Measurements from ENCODE around the gene NAE1. TPM values are rescaled to one million over a fixed set of nuclear protein-coding genes. Genes with fewer than 3 reads are reported as not detected.

The NAE1 gene
- total RNA-seq, 1 experiment from 2014 or later = 82.3 TPM

DNA sequence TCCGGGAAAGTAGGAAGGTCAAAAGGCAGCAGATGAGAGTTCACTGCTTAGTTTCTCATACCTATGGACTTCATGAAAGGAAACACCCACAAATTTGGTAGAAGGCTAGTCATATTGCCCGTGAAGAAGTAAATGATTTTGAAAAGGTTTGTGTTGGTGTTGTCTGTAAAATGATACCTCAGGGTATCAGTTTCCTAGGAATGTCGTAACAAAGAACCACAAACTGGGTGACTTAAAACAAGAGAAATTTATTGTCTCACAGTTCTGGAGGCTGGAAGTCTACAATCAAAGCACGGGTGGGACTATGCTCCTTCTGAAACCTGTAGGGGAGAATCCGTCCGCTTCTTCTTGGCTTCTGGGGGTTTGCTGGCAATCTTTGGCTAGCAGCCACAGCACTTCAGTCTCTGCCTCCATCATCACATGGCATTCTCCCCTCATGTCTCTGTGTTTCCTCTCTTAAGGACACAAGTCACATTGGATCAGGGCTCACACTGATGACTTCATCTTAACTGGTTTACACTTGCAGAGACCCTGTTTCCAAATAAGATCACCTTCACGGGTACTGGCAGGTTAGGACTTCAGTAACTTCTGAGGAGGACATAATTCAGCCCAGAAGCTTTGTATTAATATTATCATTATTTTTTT, 2.0 kb upstream of the NAE1 start:
- Histone ChIP-seq H3K9me2 (replicated peaks; ENCODE audit: low read length) (no peaks in the 10 kb centered on the region), H3K4me3 (ENCODE audit: low read length) (no peak overlapping the region), H3K9ac (ENCODE audit: low read length) (no peak overlapping the region), H3K79me2 (ENCODE audit: low read length) (peaks cover 27% of the 10 kb centered on the region), H2AFZ (ENCODE audit: low read length) (peak overlapping the region; percentile 51), H3K36me3 (ENCODE audit: low read depth, low read length) (no peaks in the 10 kb centered on the region), H4K20me1 (ENCODE audit: low read length) (no peaks in the 10 kb centered on the region), H3F3A (ENCODE audit: low read length, unreplicated experiment) (no peaks in the 10 kb centered on the region), H3K9me3 (ENCODE audit: low read length) (no peaks in the 10 kb centered on the region), H3K27me3 (ENCODE audit: low read length) (no peaks in the 10 kb centered on the region), H3K4me1 (ENCODE audit: insufficient read depth, low read length) (peaks cover 15% of the 10 kb centered on the region), H3K4me2 (ENCODE audit: low read length) (peak overlapping the region; percentile 38; the same call in 1 of the 2 replicates), H3K27ac (ENCODE audit: low read length) (no peak overlapping the region)
- ATAC-seq = no peak
- CTCF ChIA-PET = no interaction called here
- BruUV-seq (replicated peaks) = no TSS peak
- POLR2A ChIA-PET (ENCODE audit: unreplicated experiment) = no interaction called here
- intact Hi-C loops (cut with micrococcal nuclease) = no loop called here
- peak; percentile 29 for DNase-seq
- no peak for TF ChIP-seq EZH2phosphoT487 (IDR thresholded peaks at IDR 0.05; ENCODE audit: borderline replicate concordance, low read length)
- TF ChIP-seq EZH2 (IDR thresholded peaks at IDR 0.05; ENCODE audit: low read length, unreplicated experiment) = no peak
- TF ChIP-seq, protein P1, sequence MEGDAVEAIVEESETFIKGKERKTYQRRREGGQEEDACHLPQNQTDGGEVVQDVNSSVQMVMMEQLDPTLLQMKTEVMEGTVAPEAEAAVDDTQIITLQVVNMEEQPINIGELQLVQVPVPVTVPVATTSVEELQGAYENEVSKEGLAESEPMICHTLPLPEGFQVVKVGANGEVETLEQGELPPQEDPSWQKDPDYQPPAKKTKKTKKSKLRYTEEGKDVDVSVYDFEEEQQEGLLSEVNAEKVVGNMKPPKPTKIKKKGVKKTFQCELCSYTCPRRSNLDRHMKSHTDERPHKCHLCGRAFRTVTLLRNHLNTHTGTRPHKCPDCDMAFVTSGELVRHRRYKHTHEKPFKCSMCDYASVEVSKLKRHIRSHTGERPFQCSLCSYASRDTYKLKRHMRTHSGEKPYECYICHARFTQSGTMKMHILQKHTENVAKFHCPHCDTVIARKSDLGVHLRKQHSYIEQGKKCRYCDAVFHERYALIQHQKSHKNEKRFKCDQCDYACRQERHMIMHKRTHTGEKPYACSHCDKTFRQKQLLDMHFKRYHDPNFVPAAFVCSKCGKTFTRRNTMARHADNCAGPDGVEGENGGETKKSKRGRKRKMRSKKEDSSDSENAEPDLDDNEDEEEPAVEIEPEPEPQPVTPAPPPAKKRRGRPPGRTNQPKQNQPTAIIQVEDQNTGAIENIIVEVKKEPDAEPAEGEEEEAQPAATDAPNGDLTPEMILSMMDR (conservative IDR thresholded peaks at IDR 0.05; ENCODE audit: low read depth, low read length) = no peak

DNA sequence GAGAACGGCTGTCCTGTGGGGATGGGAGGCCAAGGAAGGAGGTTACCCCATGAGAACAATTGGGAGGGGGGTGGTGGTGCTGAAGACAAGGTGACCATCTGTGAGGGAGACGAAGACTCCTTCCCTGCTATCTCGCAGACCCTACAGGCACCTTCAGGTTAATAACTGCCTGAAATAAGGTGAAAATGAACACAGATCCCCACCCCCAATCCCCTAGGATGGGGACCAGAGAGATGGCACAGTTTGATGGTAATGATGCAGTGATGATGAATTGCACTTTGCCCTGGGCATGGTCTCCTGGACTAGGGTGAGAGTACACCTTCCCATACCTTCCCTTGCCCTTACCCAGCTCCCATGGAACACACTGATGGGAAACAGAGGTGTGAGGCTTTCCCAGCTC, 1.4 kb upstream of the NAE1 start:
- Histone ChIP-seq H3F3A (ENCODE audit: low read length, unreplicated experiment) (no peaks in the 10 kb centered on the region), H3K4me1 (ENCODE audit: insufficient read depth, low read length) (peaks cover 15% of the 10 kb centered on the region), H3K9ac (ENCODE audit: low read length) (no peak overlapping the region), H3K79me2 (ENCODE audit: low read length) (peaks cover 30% of the 10 kb centered on the region), H3K4me3 (ENCODE audit: low read length) (no peak overlapping the region), H2AFZ (ENCODE audit: low read length) (no peak overlapping the region), H3K27me3 (ENCODE audit: low read length) (no peaks in the 10 kb centered on the region), H3K4me2 (ENCODE audit: low read length) (no peak overlapping the region), H3K9me2 (replicated peaks; ENCODE audit: low read length) (no peaks in the 10 kb centered on the region), H3K36me3 (ENCODE audit: low read depth, low read length) (no peaks in the 10 kb centered on the region; the same call in 1 of the 2 replicates), H3K27ac (ENCODE audit: low read length) (no peak overlapping the region), H3K9me3 (ENCODE audit: low read length) (no peaks in the 10 kb centered on the region), H4K20me1 (ENCODE audit: low read length) (no peaks in the 10 kb centered on the region)
- no TSS peak for BruUV-seq (replicated peaks)
- TF ChIP-seq EZH2 (IDR thresholded peaks at IDR 0.05; ENCODE audit: low read length, unreplicated experiment) = no peak
- intact Hi-C loops (cut with micrococcal nuclease) = no loop called here
- POLR2A ChIA-PET (ENCODE audit: unreplicated experiment) = no interaction called here
- ATAC-seq (no peak), DNase-seq (no peak)
- CTCF ChIA-PET = no interaction called here

DNA sequence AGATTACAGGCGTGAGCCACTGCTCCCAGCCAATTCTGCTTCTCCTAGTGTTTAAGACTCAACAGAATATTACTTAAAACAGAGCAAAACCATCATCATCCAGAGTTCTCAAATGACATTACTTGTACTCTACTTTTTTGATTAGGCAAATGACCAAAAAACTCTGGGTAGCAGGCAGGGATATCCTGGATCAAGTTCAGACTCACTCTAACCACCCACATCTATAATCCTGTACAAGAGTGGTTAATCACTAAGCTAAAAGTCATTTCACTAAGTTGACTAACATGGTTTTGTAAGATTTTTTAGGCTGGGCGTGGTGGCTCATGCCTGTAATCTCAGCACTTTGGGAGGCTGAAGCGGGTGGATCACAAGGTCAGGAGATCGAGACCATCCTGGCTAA, 6.8 kb downstream of the NAE1 start:
- Histone ChIP-seq H3F3A (ENCODE audit: low read length, unreplicated experiment) (no peaks in the 10 kb centered on the region), H3K4me1 (ENCODE audit: insufficient read depth, low read length) (no peaks in the 10 kb centered on the region), H3K4me3 (ENCODE audit: low read length) (no peak overlapping the region), H4K20me1 (ENCODE audit: low read length) (no peaks in the 10 kb centered on the region), H3K79me2 (ENCODE audit: low read length) (peaks cover 13% of the 10 kb centered on the region), H3K36me3 (ENCODE audit: low read depth, low read length) (peaks cover 23% of the 10 kb centered on the region), H3K9me3 (ENCODE audit: low read length) (no peaks in the 10 kb centered on the region), H3K9ac (ENCODE audit: low read length) (no peak overlapping the region), H2AFZ (ENCODE audit: low read length) (no peak overlapping the region), H3K9me2 (replicated peaks; ENCODE audit: low read length) (no peaks in the 10 kb centered on the region), H3K4me2 (ENCODE audit: low read length) (no peak overlapping the region), H3K27me3 (ENCODE audit: low read length) (no peaks in the 10 kb centered on the region), H3K27ac (ENCODE audit: low read length) (no peak overlapping the region)
- ChIA-PET CTCF (interaction anchor here (1.2 kb wide), 1 partner anchor 49 kb away, joined by 4 read pairs; no protein-coding TSS in a partner anchor), POLR2A (ENCODE audit: unreplicated experiment) (no interaction called here)
- intact Hi-C loops (cut with micrococcal nuclease) = no loop called here
- ATAC-seq (no peak), DNase-seq (no peak)
- TF ChIP-seq, protein P1 (conservative IDR thresholded peaks at IDR 0.05; ENCODE audit: low read depth, low read length) = no peak
- TF ChIP-seq EZH2phosphoT487 (IDR thresholded peaks at IDR 0.05; ENCODE audit: borderline replicate concordance, low read length) (no peak), EZH2 (IDR thresholded peaks at IDR 0.05; ENCODE audit: low read length, unreplicated experiment) (no peak)
- no TSS peak for BruUV-seq (replicated peaks)

Measured in PC-3 (cell line).